LNCaP clone FGC (cell line): Measurements from ENCODE around the gene KCNC4.

Experiments used
- DNase-seq: peaks from one replicate; pipeline ENCODE4 v3.0.0-alpha.2; 2011; ENCODE audit warnings: low read depth
- H3K4me3 ChIP-seq: 2 replicates; pipeline ENCODE4 v1.5.1; 2011; ENCODE audit warnings: mild to moderate bottlenecking, low read depth, low read length, control low read depth
- CTCF ChIP-seq: IDR thresholded peaks from 2 replicates; pipeline ENCODE4 v1.5.1; 2012; ENCODE audit warnings: mild to moderate bottlenecking; ENCODE audit not compliant: control insufficient read depth, insufficient read depth; ENCODE audit errors: extremely low read depth

KCNC4 gene

GRCh38 chr1:110215621-110216515 is 5.8 kb downstream of the KCNC4 start:
- TF ChIP-seq CTCF, result no peak
- no peak for DNase-seq
- H3K4me3 ChIP-seq, result no peak overlapping the region

GRCh38 chr1:110216844-110217444 is 6.8 kb downstream of the KCNC4 start:
- DNase-seq, result no peak
- no peak for TF ChIP-seq CTCF
- no peak overlapping the region for H3K4me3 ChIP-seq

GRCh38 chr1:110218137-110218536 is 8.0 kb downstream of the KCNC4 start:
- no peak for DNase-seq
- TF ChIP-seq CTCF, result no peak
- H3K4me3 ChIP-seq, result no peak overlapping the region

- no peak overlapping the region for H3K4me3 ChIP-seq
- DNase-seq, result no peak
- no peak for TF ChIP-seq CTCF
These were observed 8.6 kb downstream of the KCNC4 start for GRCh38 chr1:110218739-110219138.

GRCh38 chr1:110220324-110220723 is 10.2 kb downstream of the KCNC4 start:
- no peak for DNase-seq
- no peak for TF ChIP-seq CTCF
- no peak overlapping the region for H3K4me3 ChIP-seq

- no peak for TF ChIP-seq CTCF
- no peak for DNase-seq
- H3K4me3 ChIP-seq, result no peak overlapping the region
These were observed 11.0 kb downstream of the KCNC4 start for GRCh38 chr1:110221119-110221518.
